OCI-M2 (cell line): ENCODE data around the gene SLC43A3.

Source experiments
- DNase-seq: peaks from one replicate; lab custom pipeline; 2025; ENCODE audit not compliant: unreplicated experiment; lab: John Stamatoyannopoulos, UW

Gene SLC43A3

GRCh38 chr11:57426929-57427726, at the start of gene SLC43A3:
SLC43A3 (minus strand) TSS chr11:57427121; CDS start chr11:57426172, 949 bp downstream.
- no peak for DNase-seq

- DNase-seq: no peak
These were observed 49.3 kb upstream of the SLC43A3 start for GRCh38 chr11:57476047-57476756.

- DNase-seq: no peak
These were observed 48.7 kb upstream of the SLC43A3 start for GRCh38 chr11:57475671-57476046.

- DNase-seq: no peak
These were observed 48.3 kb upstream of the SLC43A3 start for GRCh38 chr11:57475191-57475590.

GRCh38 chr11:57474803-57475115, 47.8 kb upstream of the SLC43A3 start:
- no peak for DNase-seq

GRCh38 chr11:57474017-57474802, 47.3 kb upstream of the SLC43A3 start:
- DNase-seq: no peak

- no peak for DNase-seq
These were observed 46.4 kb upstream of the SLC43A3 start for GRCh38 chr11:57473285-57473841.

GRCh38 chr11:57471496-57471895, 44.6 kb upstream of the SLC43A3 start:
- no peak for DNase-seq

GRCh38 chr11:57469268-57469667, 42.3 kb upstream of the SLC43A3 start:
- no peak for DNase-seq

- DNase-seq: no peak
These were observed 41.4 kb upstream of the SLC43A3 start for GRCh38 chr11:57468276-57468675.

- no peak for DNase-seq
These were observed 40.7 kb upstream of the SLC43A3 start for GRCh38 chr11:57467508-57468157.

GRCh38 chr11:57466680-57467079, 39.8 kb upstream of the SLC43A3 start:
- no peak for DNase-seq

GRCh38 chr11:57464539-57465181, 37.7 kb upstream of the SLC43A3 start:
- DNase-seq: no peak

- DNase-seq: no peak
These were observed 37.0 kb upstream of the SLC43A3 start for GRCh38 chr11:57463671-57464538.

GRCh38 chr11:57462597-57462996, 35.7 kb upstream of the SLC43A3 start:
- no peak for DNase-seq

- no peak for DNase-seq
These were observed 35.0 kb upstream of the SLC43A3 start for GRCh38 chr11:57461841-57462489.

GRCh38 chr11:57460758-57461749, 34.1 kb upstream of the SLC43A3 start:
- DNase-seq: no peak
